Spleen (tissue), 11 donors: ENCODE results near the gene KCNAB2. TPM values are rescaled to one million over a fixed set of nuclear protein-coding genes. Genes with fewer than 3 reads are reported as not detected.
A peak's percentile ranks its signal among the peaks of the same experiment; 100 is the strongest.

Source experiments
- DNase-seq: peaks from one replicate; pipeline ENCODE4 v3.0.0-alpha.2; 2020
- H3K27ac ChIP-seq, 8 donors: fragments of 200-600 bp; sonication (generic) in 7 of 8; 1 replicate in 4 of 8; 2 replicates in 4 of 8; pipeline versions ENCODE4 v1.5.0 to v1.8.0; 2016 to 2021; ENCODE audit warnings: inconsistent platforms in 4 of 8, mild to moderate bottlenecking in 4 of 8, moderate library complexity in 1 of 8
- H3K27me3 ChIP-seq, 7 donors: fragments of 200-600 bp; sonication (generic) in 6 of 7; replicated peaks in 1 of 7; 1 replicate in 4 of 7; 2 replicates in 3 of 7; pipeline versions ENCODE4 v1.5.0 to v1.8.0; 2016 to 2021; ENCODE audit warnings: inconsistent platforms in 3 of 7, mild to moderate bottlenecking in 1 of 7
- H3K36me3 ChIP-seq, 6 donors: fragments of 200-600 bp; sonication (generic) in 5 of 6; 1 replicate in 4 of 6; 2 replicates in 2 of 6; pipeline versions ENCODE4 v1.5.0 to v1.8.0; 2016 to 2021; ENCODE audit warnings: inconsistent platforms in 2 of 6
- H3K4me1 ChIP-seq, 6 donors: fragments of 200-600 bp; sonication (generic) in 5 of 6; 1 replicate in 3 of 6; 2 replicates in 3 of 6; pipeline versions ENCODE4 v1.5.0 to v1.8.0; 2016 to 2021; ENCODE audit warnings: inconsistent platforms in 3 of 6
- H3K4me3 ChIP-seq, 8 donors: fragments of 200-600 bp; sonication (generic) in 7 of 8; 1 replicate in 4 of 8; 2 replicates in 4 of 8; pipeline versions ENCODE4 v1.5.0 to v1.8.0; 2016 to 2021; ENCODE audit warnings: inconsistent platforms in 4 of 8, mild to moderate bottlenecking in 4 of 8, moderate library complexity in 2 of 8
- H3K9me3 ChIP-seq, 8 donors: fragments of 200-600 bp; sonication (generic) in 7 of 8; 1 replicate in 4 of 8; 2 replicates in 4 of 8; pipeline versions ENCODE4 v1.5.0 to v1.8.0; 2016 to 2021; ENCODE audit warnings: inconsistent platforms in 4 of 8
- POLR2A ChIP-seq, 3 donors: fragments of 450-650 bp; IDR thresholded peaks; one replicate each; pipeline ENCODE4 v1.5.1; 2017; ENCODE audit warnings: antibody characterized with exemption in 3 of 3, mild to moderate bottlenecking in 1 of 3
- POLR2AphosphoS5 ChIP-seq, 3 donors: sonication (generic); formaldehyde crosslinking; IDR thresholded peaks; one replicate each; pipeline ENCODE4 v1.5.1; 2017; ENCODE audit warnings: antibody characterized with exemption in 3 of 3
- WGBS, 5 donors: extraction: QIAGEN DNeasy Blood & Tissue Kit in 3 of 5; methylation state at CpG; one replicate each; pipeline versions ENCODE4 v1.1.5 to v1.1.7; 2013 to 2018; 5-methylcytosine and 5-hydroxymethylcytosine counted together
- intact Hi-C: fragments of 100-400 bp; cut with DNase I; formaldehyde crosslinking; loops from one replicate; pipeline ENCODE4 v1.15.0; 2023; ENCODE audit warnings: low total_unique reads
- polyA plus RNA-seq, 3 donors: library from polyadenylated mRNA; stranded (reverse); fragments of 200-250 nt; gene quantifications; one replicate each; pipeline ENCODE4 v1.2.1, GENCODE V29; 2013
- total RNA-seq, 7 donors: library from RNA; depleted of rRNA in 3 of 7; stranded (reverse); fragments of >200 nt in 3 of 7; fragmentation: NEBNext Ultra II Directional in 4 of 7; extraction: Animal tissue kit (Norgen Biotek cat#: 25700) in 4 of 7; gene quantifications; one replicate each; pipeline versions ENCODE4 v1.1.0 to v1.2.1, GENCODE V29; 2016 to 2021
- TF ChIP-seq, protein P1 (sequence below), 11 experiments: fragments of 200-600 bp in 7 of 11; fragments of 450-650 bp in 4 of 11; sonication (generic) in 4 of 11; IDR thresholded peaks in 8 of 11; conservative IDR thresholded peaks in 3 of 11; 1 replicate in 7 of 11; 2 replicates in 4 of 11; pipeline versions ENCODE4 v1.4.0 to v1.8.0; 2016 to 2021; ENCODE audit warnings: antibody characterized with exemption in 11 of 11, inconsistent platforms in 4 of 11, mild to moderate bottlenecking in 1 of 11
- donor health status: healthy with polysubstance abuse.
- donor health status: DM: no; HTN: no; CAD: no; lungs with moderate emphysema.
- donor health status: DM: no; HTN: no; CAD: no.
- donor health status: Bipolar disorder and iron deficiency.
- donor health status: healthy.
- donor health status: DM: no; HTN: no; CAD: no.
- donor health status: DM: yes; HTN: yes; CAD: no.

The KCNAB2 gene
- total and polyA plus RNA-seq, 10 donors, result 23.2 to 135 (median 94.0) TPM

DNA sequence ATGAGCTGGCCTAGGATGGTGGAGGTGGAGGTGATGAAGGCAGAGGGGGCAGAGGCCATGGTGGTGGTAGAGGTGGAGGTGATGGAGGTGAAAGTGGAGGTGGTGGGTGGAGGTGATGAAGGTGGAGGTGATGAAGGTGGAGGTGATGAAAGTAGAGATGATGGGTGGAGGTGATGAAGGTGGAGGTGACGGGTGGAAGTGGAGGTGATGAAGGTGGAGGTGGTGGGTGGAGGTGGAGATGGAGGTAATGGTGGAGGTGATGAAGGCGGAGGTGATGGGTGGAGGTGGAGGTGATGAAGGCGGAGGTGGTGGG is 33.8 kb upstream of the KCNAB2 start:
- WGBS, 5 donors, result 86 to 95% (median 93%) methylated on average over 3 of the region's 3 CpGs
- DNase-seq, result no peak
- H3K9me3 ChIP-seq, result no peaks in the 10 kb centered on the region
- H3K4me1 ChIP-seq, result peaks cover 0 to 47% (median 9%) of the 10 kb centered on the region in 6 donors
- no peaks in the 10 kb centered on the region for H3K27me3 ChIP-seq
- intact Hi-C loops, result no loop called here
- no peak overlapping the region for H3K27ac ChIP-seq
- H3K36me3 ChIP-seq, result peaks cover 0 to 54% (median 0%) of the 10 kb centered on the region in 6 donors
- TF ChIP-seq POLR2AphosphoS5 (IDR thresholded peaks at IDR 0.05), result no peak
- TF ChIP-seq, protein P1, sequence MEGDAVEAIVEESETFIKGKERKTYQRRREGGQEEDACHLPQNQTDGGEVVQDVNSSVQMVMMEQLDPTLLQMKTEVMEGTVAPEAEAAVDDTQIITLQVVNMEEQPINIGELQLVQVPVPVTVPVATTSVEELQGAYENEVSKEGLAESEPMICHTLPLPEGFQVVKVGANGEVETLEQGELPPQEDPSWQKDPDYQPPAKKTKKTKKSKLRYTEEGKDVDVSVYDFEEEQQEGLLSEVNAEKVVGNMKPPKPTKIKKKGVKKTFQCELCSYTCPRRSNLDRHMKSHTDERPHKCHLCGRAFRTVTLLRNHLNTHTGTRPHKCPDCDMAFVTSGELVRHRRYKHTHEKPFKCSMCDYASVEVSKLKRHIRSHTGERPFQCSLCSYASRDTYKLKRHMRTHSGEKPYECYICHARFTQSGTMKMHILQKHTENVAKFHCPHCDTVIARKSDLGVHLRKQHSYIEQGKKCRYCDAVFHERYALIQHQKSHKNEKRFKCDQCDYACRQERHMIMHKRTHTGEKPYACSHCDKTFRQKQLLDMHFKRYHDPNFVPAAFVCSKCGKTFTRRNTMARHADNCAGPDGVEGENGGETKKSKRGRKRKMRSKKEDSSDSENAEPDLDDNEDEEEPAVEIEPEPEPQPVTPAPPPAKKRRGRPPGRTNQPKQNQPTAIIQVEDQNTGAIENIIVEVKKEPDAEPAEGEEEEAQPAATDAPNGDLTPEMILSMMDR (IDR thresholded peaks at IDR 0.05 in 8 of 11, conservative IDR thresholded peaks at IDR 0.05 in 3 of 11), result no peak
- H3K4me3 ChIP-seq, result no peak overlapping the region

DNA sequence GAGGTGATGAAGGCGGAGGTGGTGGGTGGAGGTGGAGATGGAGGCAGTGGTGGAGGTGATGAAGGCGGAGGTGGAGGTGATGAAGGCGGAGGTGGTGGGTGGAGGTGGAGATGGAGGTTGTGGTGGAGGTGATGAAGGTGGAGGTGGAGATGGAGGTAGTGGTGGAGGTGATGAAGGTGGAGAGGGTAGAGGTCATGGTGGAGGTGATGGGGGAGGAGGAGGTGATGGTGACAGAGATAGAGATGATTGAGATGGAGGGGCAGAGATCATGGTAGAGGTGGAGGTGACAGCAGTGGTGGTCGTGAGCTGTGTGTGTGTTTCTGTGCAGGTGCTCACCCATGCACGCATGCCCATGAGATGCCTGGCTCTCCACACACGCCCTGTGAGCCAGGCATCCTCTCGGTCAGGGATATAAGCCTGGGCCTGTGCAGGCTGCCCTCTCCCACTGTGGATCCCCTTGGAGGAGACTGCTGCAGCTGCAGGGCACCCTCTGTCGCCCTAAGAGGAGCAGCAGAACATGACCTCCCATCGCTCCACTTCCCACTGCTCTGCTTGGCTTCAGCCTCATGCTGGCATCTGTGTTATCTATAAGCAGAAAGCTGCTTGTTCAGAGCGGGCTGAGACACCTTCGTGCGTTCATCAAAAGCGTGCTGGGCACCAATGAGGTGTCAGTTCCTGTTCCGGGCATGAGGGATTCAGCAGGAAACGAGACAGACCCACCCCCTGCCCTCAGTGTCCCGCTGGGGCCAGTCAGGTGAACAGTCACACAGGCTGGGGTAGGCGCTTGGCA is 33.0 kb upstream of the KCNAB2 start:
- intact Hi-C loops, result no loop called here
- Histone ChIP-seq H3K9me3 (no peaks in the 10 kb centered on the region), H3K4me1 (peaks cover 0 to 39% (median 7%) of the 10 kb centered on the region in 6 donors), H3K36me3 (peaks cover 0 to 47% (median 0%) of the 10 kb centered on the region in 6 donors), H3K27me3 (no peaks in the 10 kb centered on the region), H3K4me3 (no peak overlapping the region), H3K27ac (peak overlapping the region in 1 of 8 donors; percentile 31)
- 78 to 83% (median 80%) methylated on average over 12 to 17 of the region's 17 CpGs for WGBS, 5 donors
- TF ChIP-seq POLR2A (IDR thresholded peaks at IDR 0.05), result no peak
- TF ChIP-seq, protein P1 (IDR thresholded peaks at IDR 0.05 in 8 of 11, conservative IDR thresholded peaks at IDR 0.05 in 3 of 11), result no peak
- no peak for TF ChIP-seq POLR2AphosphoS5 (IDR thresholded peaks at IDR 0.05)
- peak; percentile 64 for DNase-seq

DNA sequence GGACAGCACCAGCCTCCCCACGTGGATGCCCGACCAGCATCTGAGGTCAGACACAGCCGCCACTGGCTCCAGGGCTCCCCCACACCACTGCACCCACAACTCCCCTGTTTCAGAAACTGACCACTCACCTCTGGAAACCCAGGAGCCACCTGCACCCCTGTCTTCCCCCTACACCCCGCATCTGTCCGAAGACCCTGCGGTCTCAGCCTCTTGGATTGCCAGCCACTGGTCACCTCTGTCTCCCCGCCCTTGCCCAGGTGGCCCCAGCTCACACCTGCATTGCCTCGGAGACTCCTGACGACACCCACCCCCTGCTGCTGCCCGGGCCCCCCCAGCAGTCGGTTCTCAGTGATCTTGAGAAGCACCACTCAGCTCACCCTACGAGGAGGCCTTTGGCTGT is 32.2 kb upstream of the KCNAB2 start:
- Histone ChIP-seq H3K27ac (peak overlapping the region in 2 of 8 donors; percentile 54 to 59), H3K4me1 (peaks cover 0 to 36% (median 7%) of the 10 kb centered on the region in 6 donors), H3K4me3 (no peak overlapping the region), H3K27me3 (no peaks in the 10 kb centered on the region), H3K36me3 (peaks cover 0 to 41% (median 0%) of the 10 kb centered on the region in 6 donors), H3K9me3 (no peaks in the 10 kb centered on the region)
- 91 to 97% (median 94%) methylated on average over 9 to 12 of the region's 12 CpGs for WGBS, 5 donors
- intact Hi-C loops, result no loop called here
- TF ChIP-seq, protein P1 (IDR thresholded peaks at IDR 0.05 in 8 of 11, conservative IDR thresholded peaks at IDR 0.05 in 3 of 11), result no peak
- no peak for TF ChIP-seq POLR2AphosphoS5 (IDR thresholded peaks at IDR 0.05)
- no peak for TF ChIP-seq POLR2A (IDR thresholded peaks at IDR 0.05)
- DNase-seq, result peak; percentile 67

DNA sequence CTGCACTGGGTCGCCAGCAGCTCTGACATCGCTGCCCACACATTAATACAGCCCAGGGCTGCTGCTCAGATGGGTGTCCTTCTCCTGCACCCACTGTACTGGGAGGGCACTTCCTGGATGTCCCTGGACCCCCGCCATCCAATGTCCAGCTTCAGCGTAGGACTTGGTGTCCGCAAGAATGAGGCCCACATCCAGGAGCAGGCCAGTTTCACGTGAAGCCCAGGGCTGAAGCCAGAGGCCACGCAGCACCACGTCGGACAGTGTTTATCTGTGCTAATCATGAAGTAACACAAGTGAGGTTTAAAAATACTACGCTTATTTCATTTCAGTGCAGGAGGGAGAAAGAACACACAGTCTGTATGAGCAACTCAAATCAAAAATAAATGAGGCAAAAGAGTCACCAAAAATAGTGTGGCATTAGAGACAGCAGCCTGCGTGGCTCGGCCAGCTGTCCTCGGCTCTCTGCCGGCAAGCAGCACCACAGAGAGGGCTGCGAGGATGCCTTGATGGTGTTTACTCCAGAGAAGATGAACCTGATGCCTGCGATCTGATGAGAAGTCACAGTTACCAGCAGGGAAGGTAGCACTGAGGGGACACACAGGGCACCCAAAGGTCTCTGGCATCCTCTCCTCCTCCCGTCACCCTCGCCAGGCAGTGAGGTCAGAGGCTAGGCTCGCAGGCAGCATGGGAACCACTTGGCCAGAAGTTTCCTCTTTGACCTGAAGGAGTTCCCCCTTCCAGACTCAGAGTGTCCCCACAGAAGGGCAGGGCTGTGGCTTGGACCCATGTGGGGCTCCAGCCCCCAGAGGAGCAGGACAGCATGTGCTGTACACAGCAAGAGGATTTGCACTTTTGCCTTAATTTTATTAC is 31.3 kb upstream of the KCNAB2 start:
- TF ChIP-seq POLR2AphosphoS5 (IDR thresholded peaks at IDR 0.05), result peak; percentile 34 to 52 (median 38)
- TF ChIP-seq, protein P1 (IDR thresholded peaks at IDR 0.05 in 8 of 11, conservative IDR thresholded peaks at IDR 0.05 in 3 of 11), result no peak
- DNase-seq, result peak; percentile 82
- intact Hi-C loops, result no loop called here
- Histone ChIP-seq H3K9me3 (no peaks in the 10 kb centered on the region), H3K4me1 (peaks cover 0 to 29% (median 4%) of the 10 kb centered on the region in 6 donors), H3K27me3 (no peaks in the 10 kb centered on the region), H3K27ac (peak overlapping the region in 4 of 8 donors; percentile 29 to 59 (median 56)), H3K36me3 (peaks cover 0 to 43% (median 0%) of the 10 kb centered on the region in 6 donors), H3K4me3 (no peak overlapping the region)
- WGBS, 5 donors, result 84 to 87% (median 86%) methylated on average over 19 of the region's 19 CpGs
